ENCODE results near the gene TTC29. TPM values are rescaled to one million over a fixed set of nuclear protein-coding genes. Genes with fewer than 3 reads are reported as not detected.
"Not testable (repeated sequence)": the region's sequence is repeated elsewhere in the genome, so short reads cannot be mapped to it uniquely, and the experiment has no call there.

Gene TTC29
- total RNA-seq, 2 donors from 2014 or later: 0.22 TPM; not detected in 1

DNA sequence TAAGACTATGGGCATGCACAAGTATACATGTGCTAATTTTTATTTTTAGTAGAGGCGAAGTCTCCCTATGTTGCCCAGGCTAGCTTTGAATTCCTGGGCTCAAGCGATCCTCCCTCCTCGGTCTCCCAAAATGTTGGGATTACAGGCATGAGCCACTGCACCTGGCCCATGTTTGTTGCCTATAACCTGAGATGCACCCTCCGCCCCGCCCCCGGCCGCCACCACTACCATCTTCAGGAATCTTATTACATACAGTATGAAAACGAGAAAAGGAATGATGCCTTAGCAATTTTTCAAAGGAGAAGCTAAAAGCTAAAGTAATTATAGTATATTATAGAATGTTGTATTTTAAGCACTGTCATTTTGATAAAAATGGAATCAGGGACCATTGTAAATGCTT is 245.8 kb downstream of the TTC29 start:
- no peak overlapping the region for H3K27ac ChIP-seq
- TF ChIP-seq, protein P1, sequence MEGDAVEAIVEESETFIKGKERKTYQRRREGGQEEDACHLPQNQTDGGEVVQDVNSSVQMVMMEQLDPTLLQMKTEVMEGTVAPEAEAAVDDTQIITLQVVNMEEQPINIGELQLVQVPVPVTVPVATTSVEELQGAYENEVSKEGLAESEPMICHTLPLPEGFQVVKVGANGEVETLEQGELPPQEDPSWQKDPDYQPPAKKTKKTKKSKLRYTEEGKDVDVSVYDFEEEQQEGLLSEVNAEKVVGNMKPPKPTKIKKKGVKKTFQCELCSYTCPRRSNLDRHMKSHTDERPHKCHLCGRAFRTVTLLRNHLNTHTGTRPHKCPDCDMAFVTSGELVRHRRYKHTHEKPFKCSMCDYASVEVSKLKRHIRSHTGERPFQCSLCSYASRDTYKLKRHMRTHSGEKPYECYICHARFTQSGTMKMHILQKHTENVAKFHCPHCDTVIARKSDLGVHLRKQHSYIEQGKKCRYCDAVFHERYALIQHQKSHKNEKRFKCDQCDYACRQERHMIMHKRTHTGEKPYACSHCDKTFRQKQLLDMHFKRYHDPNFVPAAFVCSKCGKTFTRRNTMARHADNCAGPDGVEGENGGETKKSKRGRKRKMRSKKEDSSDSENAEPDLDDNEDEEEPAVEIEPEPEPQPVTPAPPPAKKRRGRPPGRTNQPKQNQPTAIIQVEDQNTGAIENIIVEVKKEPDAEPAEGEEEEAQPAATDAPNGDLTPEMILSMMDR (IDR thresholded peaks at IDR 0.05): no peak
- H3K4me3 ChIP-seq: no peak overlapping the region
- no peaks in the 10 kb centered on the region for H3K36me3 ChIP-seq
- DNase-seq (ENCODE audit: low spot score): no peak
- H3K27me3 ChIP-seq: no peaks in the 10 kb centered on the region
- H3K4me1 ChIP-seq: no peaks in the 10 kb centered on the region
- H3K9me3 ChIP-seq: peaks cover 0 to 4% of the 10 kb centered on the region in 2 donors

DNA sequence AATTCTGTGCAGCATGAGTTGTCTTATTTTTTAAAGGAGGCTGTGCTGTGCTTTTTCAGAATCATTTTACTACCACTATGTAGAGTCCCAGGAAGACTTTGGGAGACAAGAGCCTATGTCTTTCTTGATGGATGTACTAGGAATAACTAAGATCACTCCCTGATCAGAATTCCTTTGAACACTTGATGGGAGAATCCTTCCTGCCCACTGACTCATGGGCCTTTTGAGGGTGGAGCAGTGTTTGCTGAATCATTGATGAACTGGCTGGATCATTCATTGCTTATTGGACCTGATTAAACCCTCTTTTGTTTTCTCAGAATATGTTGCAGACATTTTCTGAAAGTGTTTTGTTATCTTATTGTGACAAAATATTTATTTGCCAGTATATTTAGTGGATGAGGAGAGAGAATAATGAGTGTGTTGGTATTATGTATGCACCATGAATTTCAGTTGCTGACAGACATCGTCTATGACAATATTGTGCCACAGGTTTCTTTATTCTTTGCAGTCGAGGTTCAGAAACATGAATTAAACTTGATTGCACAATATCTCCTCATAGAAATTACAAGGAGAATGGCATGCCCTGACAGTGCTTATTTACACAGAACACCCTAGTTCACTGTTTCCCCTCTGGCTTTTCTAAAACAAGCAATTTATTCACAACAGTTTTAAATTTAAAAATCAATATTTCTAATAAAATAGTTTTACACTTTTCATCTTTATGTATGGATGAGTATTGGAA is 270.7 kb downstream of the TTC29 start:
- no peaks in the 10 kb centered on the region for H3K4me1 ChIP-seq
- TF ChIP-seq, protein P1 (IDR thresholded peaks at IDR 0.05): no peak
- H3K36me3 ChIP-seq: no peaks in the 10 kb centered on the region
- H3K27ac ChIP-seq: no peak overlapping the region
- DNase-seq (ENCODE audit: low spot score): no peak
- no peaks in the 10 kb centered on the region for H3K9me3 ChIP-seq
- H3K4me3 ChIP-seq: no peak overlapping the region
- H3K27me3 ChIP-seq: no peaks in the 10 kb centered on the region

DNA sequence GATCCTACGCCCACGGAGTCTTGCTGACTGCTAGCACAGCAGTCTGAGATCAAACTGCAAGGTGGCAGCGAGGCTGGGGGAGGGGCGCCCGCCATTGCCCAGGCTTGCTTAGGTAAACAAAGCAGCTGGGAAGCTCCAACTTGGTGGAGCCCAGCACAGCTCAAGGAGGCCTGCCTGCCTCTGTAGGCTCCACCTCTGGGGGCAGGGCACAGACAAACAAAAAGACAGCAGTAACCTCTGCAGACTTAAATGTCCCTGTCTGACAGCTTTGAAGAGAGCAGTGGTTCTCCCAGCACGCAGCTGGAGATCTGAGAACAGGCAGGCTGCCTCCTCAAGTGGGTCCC is 281.7 kb downstream of the TTC29 start:
- not testable (repeated sequence) for H3K27me3 ChIP-seq; H3K27ac ChIP-seq; H3K9me3 ChIP-seq; DNase-seq (ENCODE audit: low spot score); H3K36me3 ChIP-seq; H3K4me1 ChIP-seq; H3K4me3 ChIP-seq

DNA sequence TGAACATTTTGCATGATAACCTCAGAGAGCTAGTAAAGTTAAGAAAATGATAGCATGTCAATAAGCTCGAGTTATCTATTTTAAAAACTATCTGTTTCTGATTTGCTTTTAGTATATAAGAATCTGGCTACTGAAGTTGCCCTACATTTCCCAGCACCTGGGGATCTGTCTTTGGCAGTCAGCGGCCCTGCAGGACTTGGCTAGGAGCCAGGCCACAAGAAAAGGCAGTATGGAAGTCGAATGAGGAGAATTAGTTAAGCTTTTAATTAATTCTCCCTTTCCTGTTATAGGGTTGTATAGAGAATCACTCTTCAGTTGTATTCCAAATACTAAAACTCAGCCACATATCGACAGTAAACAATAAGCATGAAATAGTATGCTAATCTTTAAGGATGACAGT is 284.3 kb downstream of the TTC29 start:
- DNase-seq (ENCODE audit: low spot score): no peak
- TF ChIP-seq, protein P1 (IDR thresholded peaks at IDR 0.05): no peak
- Histone ChIP-seq H3K27me3 (no peaks in the 10 kb centered on the region), H3K4me1 (no peaks in the 10 kb centered on the region), H3K27ac (no peak overlapping the region), H3K4me3 (no peak overlapping the region), H3K36me3 (no peaks in the 10 kb centered on the region), H3K9me3 (no peaks in the 10 kb centered on the region)
